GM12891 (cell line): ENCODE data around the gene UTRN.

Source experiments
- DNase-seq: peaks from one replicate; pipeline ENCODE4 v3.0.0; 2011; ENCODE audit warnings: low spot score; ENCODE audit not compliant: insufficient read length
- FAIRE-seq: peaks from 2 replicates; lab custom pipeline; 2011; peaks lifted over from hg19 to GRCh38; lab: Jason Lieb, UNC
- PAX5 ChIP-seq: IDR thresholded peaks from 2 replicates; pipeline ENCODE4 v1.6.1; 2011; ENCODE audit warnings: low read length, moderate library complexity, mild to moderate bottlenecking; ENCODE audit not compliant: insufficient read depth, severe bottlenecking
- POLR2A ChIP-seq: IDR thresholded peaks from 2 replicates; pipeline ENCODE4 v1.6.1; 2011; ENCODE audit warnings: low read depth, low read length, control low read depth
- POLR2AphosphoS5 ChIP-seq: IDR thresholded peaks from 2 replicates; pipeline ENCODE4 v1.6.1; 2011; ENCODE audit warnings: low read depth, low read length, control low read depth
- POU2F2 ChIP-seq: IDR thresholded peaks from 2 replicates; pipeline ENCODE4 v1.6.1; 2011; ENCODE audit warnings: low read depth, mild to moderate bottlenecking, control low read depth, low read length, moderate library complexity
- SPI1 ChIP-seq: IDR thresholded peaks from 2 replicates; pipeline ENCODE4 v1.6.1; 2011; ENCODE audit warnings: low read depth, low read length, control low read depth
- TAF1 ChIP-seq: IDR thresholded peaks from 2 replicates; pipeline ENCODE4 v1.6.1; 2011; ENCODE audit warnings: low read depth, low read length, control low read depth

UTRN gene

DNA sequence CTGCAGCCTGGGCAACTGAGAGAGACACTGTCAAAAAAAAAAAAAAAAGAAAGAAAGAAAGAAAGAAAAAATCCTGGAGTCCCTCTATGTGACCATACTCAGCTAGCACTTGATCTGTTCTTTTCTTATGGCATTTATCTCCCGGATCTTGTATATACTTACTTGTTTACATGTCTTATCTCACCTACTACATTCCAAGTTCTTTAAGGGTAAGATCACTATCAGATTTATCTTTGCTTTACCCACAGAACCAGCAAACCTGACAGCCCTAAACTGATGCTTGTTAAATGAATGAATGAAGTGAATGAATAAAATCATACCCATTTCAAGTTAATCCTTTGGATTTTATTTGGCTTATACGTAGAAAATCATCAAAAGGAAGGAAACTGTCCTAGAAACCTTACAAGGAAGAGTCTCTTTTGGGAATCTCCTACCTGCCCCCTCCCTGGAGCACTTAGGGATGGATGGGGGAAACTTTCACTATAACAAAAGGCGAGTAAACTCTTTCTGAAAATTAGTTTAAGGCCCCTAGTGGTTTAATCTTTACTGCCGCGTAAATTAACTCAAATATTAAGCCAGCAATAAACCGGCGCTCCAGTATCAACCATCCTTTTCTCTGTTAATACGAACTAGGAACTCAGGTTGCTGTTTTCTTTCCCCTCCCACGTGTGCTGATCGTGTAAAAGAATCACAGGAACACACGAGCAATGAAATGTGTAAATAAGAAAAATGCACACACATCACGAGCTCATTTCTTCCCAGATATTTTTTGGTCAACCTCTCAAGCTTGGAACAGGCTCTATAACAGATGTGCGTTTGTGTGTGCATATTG is 1.3 kb upstream of the UTRN start:
- FAIRE-seq (no peak), DNase-seq (no peak)
- TF ChIP-seq POU2F2 (no peak), TAF1 (no peak), POLR2A (no peak), POLR2AphosphoS5 (no peak), SPI1 (no peak), PAX5 (no peak)

DNA sequence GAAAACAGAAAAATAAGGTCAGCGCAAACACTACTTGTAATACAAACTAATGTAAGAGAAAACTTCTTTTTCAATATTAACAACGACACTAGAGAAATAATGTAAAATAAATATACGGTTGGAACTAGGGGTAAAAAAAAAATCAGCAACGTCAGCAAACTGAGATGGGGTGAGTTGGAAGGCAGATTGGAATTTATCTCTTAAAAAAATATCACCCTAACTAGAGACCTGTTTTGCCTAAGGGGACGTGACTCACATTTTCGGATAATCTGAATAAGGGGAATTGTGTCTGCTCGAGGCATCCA is 705 bp upstream of the UTRN start:
- FAIRE-seq: no peak
- TF ChIP-seq TAF1 (no peak), SPI1 (no peak), PAX5 (no peak), POLR2A (no peak)
- DNase-seq: no peak

DNA sequence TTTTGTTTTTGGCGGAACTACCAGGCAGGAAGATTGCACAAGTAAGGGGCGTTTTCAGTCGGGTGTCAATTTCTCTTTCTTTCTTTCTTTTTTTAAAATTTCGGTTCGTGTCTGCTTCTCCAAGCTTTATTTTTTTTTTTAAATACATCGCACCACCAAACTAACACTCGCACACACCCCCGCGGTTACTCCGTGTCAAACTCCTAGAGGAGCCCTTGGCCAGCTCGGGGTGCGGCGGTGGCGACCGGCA is 338 bp downstream of the UTRN start:
- DNase-seq (peak; percentile 20), FAIRE-seq (no peak)
- TF ChIP-seq POU2F2 (no peak), POLR2A (no peak), POLR2AphosphoS5 (no peak), PAX5 (no peak), TAF1 (no peak), SPI1 (no peak)

DNA sequence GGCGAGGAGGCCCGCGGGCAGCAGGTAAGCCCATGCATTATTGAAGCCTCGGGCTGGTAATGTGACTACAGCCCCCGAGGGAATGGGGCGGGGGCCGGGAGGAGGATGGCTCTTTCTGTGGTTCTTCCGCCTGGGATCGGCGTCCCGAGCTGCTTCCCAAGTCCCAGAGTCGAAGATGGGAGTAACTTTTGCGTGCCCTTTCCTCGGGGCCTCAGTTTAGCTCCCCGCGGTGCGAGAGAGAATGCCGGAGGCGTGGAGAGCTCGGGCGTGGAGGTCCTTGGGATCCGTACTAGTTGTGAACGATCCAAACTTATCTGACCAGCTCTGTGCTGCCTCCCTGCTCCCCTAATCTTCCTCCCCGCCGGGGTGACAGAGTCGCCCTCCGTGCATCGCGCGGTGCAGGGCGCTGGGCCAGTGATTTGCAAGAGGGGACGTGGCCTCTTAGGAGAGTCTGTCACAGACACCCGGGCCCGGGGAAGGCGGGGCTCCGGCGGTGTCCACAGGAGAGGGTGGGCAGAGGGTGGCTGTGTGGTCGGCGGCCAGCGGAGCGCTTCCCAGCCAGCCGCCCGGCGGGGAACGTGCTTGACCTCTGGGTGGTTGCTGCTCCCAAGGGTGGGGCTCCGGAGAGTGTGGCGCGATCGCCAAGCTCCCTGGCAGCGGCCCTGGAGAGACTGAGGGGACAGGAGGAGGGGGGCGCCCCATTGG is 815 bp downstream of the UTRN start:
- DNase-seq: peak; percentile 33

DNA sequence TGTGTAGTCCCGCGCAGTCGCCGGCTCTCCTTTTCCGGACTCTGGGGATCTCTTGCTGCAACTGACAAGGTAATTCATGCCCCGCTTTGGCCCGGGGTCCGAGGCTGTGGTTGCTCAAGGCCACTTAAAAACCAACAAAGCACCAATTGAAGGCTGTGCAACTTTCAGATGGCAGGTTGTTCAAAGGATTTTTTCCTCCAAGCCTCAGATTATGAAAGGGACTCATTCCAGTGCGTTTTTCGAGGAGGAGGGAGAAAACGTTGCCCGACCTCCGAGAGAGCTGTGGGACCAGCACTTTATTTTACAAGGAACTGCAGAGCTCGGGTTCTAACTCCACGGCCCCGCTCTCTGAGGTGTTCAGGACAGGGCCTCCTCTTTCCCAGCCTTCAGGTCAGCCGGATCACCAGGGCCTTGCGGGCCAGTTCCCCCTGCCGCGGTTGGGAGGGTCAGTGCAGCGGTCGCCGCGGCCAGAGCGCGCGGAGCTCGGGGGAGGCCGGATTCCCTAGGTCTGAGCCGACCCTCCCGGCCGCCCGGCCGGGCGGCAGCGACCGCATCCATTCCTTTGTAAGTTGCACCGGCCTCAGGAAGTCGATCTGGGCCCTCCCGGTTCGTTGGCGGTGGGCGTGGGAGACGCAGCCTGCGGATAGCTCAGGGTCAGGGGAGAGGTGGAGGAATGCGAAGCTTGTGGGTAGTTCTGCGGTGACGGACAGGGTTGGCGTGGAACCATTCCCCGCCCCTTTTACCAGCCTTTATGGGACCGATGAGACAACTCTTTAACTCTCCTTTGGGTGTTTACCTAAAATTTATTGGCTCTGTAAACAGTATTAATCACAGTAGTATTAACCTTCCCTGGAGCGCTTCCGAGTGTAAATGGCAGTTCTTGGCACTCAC is 1.6 kb downstream of the UTRN start:
- TF ChIP-seq POU2F2 (no peak), SPI1 (no peak)
- no peak for FAIRE-seq
- DNase-seq: no peak

More for the DNA sequence above, 815 bp downstream of the UTRN start:
- FAIRE-seq: peak; percentile 20
- TF ChIP-seq TAF1: no peak
- no peak for TF ChIP-seq POLR2A

DNA sequence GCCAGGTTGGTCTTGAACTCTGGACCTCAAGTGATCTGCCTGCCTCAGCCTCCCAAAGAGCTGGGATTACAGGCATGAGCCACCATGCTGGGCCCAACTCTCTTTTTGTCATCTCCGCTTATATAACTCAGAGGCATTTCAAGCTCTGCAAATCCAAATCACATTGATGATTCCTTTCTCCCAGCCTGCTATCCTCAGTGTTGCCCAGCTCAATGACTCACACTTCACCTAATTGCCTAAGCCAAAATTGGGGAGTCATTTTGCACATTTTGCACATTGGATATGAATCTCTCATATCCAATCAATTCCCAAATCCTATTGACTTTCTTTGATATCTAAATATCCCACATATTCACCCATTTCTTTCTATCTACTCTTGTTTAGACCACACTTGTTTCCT is 3.9 kb downstream of the UTRN start:
- DNase-seq (no peak), FAIRE-seq (no peak)
- TF ChIP-seq POLR2A (no peak), PAX5 (no peak), SPI1 (no peak), POLR2AphosphoS5 (no peak), POU2F2 (no peak), TAF1 (no peak)

DNA sequence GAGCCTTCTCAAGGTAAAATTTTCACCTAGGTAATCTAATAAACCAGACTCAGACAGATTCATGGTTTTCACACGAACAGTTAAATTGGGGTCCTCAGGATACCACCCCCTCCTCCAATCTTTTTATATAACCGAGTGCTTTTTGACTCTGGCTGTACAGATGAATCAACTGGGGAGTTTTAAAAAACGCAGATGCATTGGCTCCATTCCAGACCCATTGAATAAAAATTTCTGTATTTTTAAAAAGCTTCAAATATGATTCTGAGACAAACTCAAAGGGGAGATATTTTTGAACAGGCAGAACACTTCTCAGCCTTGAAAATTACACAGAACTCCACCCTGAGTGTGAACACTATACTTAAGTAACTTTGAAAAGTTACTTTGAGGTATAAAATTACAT is 7.2 kb downstream of the UTRN start:
- DNase-seq (no peak), FAIRE-seq (no peak)
- TF ChIP-seq TAF1: no peak

DNA sequence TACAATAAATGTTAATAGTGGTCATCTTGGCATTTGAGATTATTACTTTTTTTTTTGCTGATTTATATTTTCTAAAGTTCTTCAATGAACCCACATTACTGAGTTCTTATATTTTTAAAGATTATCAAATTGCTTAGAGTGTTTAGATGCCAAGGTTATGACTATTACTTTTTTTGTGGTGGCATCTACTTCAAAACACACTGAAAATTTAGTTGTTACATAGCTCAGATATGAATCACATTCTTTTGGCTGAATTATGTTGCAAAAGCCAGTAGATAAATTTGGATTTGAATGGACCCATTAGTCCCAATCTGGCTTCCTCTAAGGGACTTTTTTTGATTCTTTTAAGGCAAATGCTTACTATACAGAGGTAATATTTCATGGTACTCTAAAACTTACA is 8.9 kb downstream of the UTRN start:
- no peak for DNase-seq

DNA sequence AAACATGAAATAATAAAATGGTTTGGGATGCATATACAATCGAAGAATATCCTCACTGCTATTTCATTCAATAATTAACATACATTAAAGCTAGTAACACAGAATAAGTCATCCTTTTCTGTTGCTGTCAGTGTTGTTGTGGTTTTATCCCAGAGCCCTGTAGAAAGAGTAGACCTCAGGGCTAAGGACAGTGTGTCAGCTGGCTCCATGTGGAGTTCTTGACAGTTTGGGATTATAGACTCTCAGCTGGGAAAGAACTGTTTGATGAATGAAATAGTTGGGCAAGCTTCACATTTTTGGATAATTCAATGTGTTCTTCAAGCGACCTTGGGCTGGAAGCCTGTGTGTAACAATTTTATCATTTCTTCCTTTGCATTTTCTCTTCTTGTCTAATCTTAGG is 10.1 kb downstream of the UTRN start:
- no peak for DNase-seq
- TF ChIP-seq POLR2AphosphoS5 (no peak), SPI1 (no peak), POLR2A (no peak), TAF1 (no peak), POU2F2 (no peak), PAX5 (no peak)
- FAIRE-seq: no peak

More for the DNA sequence above, 8.9 kb downstream of the UTRN start:
- no peak for FAIRE-seq
- TF ChIP-seq PAX5 (no peak), SPI1 (no peak), TAF1 (no peak), POU2F2 (no peak), POLR2AphosphoS5 (no peak), POLR2A (no peak)

DNA sequence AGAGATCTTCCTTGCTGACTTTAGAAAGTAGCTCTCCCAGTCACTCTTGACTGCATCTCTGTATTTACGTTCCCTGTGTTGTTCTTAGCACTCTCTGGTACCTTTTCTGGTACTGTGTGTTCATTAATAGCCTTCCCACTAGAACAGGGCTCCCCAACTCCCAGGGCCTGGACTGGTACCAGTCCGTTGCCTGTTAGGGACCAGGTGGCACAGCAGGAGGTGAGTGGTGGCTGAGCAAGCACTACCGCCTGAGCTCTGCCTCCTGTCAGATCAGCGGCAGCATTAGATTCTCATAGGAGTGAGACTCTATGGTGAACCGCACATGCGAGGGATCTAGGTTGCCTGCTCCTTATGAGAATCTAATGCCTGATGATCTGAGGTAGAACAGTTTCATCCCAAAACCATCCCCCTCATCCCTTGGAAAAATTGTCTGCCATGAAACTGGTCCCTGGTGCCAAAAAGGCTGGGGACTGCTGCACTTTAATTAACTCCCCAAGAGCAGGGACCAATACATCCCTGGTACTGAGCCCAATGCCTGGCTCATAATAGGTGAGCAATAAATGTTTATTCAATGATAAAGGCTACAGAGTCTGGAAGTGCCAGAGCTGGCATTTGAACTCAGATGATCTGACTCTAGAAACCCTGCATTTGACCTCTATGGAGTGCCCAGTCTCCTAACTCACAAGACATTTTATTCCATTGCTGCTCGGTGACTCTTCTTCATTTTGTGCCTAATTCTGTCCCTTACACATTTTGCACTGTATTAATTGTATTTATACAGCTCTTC is 11.0 kb downstream of the UTRN start:
- TF ChIP-seq POLR2A: no peak
- no peak for TF ChIP-seq POU2F2
- no peak for TF ChIP-seq TAF1
- no peak for TF ChIP-seq SPI1
- no peak for TF ChIP-seq POLR2AphosphoS5
- TF ChIP-seq PAX5: no peak
- DNase-seq (no peak), FAIRE-seq (no peak)
